Right forelimb (tissue), 1 donor: ENCODE measurements around the gene CFAP221.
"Not testable (repeated sequence)": the region's sequence is repeated elsewhere in the genome, so short reads cannot be mapped to it uniquely, and the experiment has no call there.

ENCODE experiments used
- DNase-seq: peaks from one replicate; pipeline ENCODE4 v3.0.0-alpha.2; 2018

CFAP221 gene

DNA sequence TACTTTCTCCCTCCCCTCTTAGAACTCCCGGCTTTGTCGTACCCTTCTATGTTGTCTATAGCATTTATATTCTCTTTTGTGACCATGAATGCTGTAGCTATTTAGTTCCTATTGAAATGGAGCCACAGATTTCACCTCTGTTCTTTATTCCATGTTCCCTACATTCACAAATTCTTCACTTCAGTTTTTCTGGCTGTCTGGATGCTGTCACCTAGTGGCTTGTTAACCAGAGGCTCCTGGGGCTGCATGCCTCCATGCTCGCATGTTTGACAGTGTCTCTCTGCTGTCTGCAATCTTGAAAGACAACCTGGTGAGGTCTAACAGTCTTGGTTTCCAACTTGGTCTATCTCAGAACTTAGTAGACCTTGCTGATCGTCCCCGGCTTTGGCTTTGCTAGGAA lies 48.2 kb downstream of the CFAP221 start:
- DNase-seq, result no peak

- DNase-seq, result no peak
These were observed 52.4 kb downstream of the CFAP221 start for GRCh38 chr2:119596638-119597037.

DNA sequence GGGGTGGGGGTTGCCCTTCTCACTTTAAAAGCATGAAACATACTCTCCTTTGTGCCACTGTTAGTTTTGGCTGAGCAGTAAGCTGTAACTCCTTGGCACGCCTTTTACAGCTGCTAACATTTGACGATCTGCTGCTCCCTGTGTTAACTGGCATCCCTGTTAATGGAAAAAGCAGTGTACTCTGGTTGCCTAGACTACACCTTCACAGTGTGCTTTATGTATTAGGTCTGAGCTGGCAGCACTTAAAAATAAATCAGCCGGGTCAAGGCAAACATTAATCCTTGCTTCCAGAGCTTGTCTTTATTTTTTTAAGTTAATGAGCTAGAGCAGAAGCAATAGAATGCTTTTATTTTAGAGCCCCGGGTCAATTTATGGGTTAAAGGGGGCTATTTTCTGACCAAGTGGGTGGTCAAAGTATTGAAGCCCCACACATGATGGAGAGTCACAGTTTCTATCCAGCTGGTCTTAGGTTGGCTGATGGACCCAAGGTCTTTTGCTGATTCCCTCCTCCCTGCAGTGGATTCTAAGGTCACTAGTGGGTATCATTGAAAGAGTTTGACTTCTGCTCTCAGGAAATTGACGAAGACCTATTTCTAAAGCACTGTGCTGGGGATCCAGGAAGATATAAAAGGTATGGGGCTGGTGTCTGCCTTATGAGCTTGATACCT lies 54.5 kb downstream of the CFAP221 start:
- peak; percentile 60 for DNase-seq

- DNase-seq, result no peak
These were observed 55.1 kb downstream of the CFAP221 start for GRCh38 chr2:119599384-119599783.

GRCh38 chr2:119605096-119605495 lies 60.8 kb downstream of the CFAP221 start:
- no peak for DNase-seq

GRCh38 chr2:119606674-119607073 lies 62.4 kb downstream of the CFAP221 start:
- DNase-seq, result no peak

DNA sequence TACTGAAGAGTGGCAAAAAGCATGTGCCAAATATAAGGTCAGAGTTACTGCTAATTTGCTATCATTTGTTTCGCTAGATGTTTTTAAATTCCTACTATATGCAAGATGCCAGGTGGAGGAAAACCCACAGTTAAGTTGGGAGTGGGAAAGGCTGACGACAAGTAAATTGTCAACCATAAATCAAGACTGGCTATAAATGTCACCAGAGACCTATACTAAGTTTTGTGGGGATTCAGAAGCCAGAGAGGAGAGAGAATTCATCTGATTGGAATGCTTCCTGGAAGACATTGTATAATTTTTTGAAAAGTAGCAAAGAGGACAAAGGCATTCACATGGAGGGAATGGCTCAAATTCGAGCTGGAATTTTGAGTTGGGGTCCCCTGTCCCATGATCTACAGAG lies 64.3 kb downstream of the CFAP221 start:
- no peak for DNase-seq

DNA sequence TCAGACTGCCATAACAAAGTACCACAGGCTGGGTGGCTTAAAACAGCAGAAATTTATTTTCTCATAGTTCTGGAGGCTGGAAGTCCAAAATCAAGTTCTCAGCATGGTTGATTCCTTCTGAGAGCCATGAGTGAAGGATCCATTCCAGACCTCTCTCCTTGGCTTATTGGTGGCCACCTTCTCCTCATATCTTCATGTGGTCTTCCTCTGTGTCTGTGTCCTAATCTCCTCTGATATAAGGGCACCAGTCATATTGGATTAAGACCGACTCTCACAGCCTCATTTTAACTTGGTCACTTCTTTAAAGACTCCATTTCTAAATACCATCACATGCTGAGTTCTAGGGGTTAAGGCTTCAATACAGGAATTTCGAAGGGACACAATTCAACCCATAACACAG lies 65.1 kb downstream of the CFAP221 start:
- DNase-seq, result no peak

DNA sequence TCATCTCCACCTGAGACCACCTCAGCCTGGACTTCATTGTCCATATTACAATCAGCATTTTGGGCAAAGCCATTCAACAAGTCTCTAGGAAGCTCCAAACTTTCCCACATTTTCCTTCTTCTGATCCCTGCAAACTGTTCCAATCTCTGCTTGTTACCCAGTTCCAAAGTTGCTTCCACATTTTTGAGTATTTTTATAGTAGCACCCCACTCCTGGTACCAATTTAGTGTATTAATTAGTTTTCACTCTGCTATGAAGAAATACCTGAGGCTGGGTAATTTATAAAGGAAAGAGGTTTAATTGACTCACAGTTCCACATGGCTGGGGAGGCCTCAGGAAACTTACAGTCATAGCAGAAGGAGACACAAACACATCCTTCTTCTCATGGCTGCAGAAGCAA lies 69.9 kb downstream of the CFAP221 start:
- not testable (repeated sequence) for DNase-seq

- no peak for DNase-seq
These were observed 72.2 kb downstream of the CFAP221 start for GRCh38 chr2:119616421-119616820.

DNA sequence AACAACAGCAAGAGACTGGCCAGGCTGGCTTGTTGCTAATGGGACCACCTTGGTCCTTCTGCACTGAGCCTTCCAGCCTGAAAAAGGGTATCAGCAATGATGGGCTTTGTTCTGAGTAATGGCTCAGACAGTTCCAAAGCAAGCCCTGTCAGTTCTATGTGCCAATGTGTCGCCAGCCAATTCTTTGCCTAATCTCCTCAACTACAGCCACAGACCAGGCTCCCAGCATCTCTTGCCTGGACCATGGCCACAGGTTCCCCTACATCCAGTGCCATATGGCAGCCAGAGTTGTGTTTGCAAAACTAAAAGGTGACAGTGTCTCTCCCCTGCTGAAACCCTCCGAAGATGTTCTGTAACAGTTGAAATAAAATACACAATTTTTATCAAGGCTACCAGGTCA lies 73.2 kb downstream of the CFAP221 start:
- DNase-seq, result no peak

DNA sequence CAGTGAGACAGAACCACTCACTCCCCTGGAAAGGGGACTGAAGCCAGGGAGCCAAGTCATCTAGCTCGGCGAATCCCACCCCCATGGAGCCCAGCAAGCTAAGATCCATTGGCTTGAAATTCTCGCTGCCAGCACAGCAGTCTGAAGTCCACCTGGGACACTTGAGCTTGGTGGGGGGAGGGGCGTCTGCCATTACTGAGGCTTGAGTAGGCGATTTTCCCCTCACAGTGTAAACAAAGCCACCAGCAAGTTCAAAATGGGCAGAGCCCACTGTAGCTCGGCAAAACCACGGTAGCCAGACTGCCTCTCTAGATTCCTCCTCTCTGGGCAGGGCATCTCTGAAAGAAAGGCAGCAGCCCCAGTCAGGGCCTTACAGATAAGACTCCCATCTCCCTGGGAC lies 74.5 kb downstream of the CFAP221 start:
- not testable (repeated sequence) for DNase-seq

- DNase-seq, result no peak
These were observed 81.0 kb downstream of the CFAP221 start for GRCh38 chr2:119625226-119625625.

DNA sequence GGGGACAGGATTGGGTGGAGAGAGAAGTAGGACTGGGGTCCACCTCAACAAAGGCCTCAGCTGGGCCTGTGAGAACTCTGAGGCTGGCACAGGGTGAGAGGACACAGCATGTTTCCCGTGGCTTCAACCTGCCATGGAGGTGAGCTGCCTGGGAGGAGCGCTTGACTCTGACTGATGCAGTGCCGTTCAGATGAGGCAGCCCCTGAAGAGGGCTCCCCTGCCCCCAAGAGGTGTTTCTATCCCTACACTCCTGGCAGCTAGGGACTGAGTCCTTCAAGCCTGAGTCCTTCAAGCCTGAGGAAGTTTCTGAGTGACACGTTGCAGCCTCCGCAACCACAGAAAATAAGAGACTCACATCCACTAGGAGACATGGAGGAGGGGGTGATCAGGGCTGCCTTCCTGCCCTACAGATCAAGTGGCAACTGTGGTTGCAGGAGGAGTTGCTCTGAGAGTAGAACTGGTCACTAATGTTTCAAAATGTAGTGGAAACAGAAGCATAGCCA lies 85.1 kb downstream of the CFAP221 start:
- DNase-seq, result no peak

DNA sequence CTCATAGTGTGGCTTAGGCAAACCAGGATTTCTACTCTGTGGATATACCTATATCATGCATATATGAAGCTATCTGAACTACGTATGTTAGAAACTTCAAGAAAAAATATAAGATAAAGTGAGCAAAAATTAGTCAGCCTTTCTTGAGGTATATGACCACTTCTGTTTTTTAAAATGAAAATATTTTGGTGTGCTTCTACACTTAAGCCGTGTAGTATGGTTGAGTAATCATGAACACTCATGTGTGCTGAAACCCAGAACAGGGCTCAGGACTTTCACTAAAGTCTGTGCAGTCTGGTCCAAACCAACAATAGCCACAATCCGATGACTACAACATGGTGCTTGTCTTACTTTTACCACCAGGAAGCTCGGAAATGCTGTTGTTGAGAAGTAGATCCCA lies 85.9 kb downstream of the CFAP221 start:
- DNase-seq, result no peak

DNA sequence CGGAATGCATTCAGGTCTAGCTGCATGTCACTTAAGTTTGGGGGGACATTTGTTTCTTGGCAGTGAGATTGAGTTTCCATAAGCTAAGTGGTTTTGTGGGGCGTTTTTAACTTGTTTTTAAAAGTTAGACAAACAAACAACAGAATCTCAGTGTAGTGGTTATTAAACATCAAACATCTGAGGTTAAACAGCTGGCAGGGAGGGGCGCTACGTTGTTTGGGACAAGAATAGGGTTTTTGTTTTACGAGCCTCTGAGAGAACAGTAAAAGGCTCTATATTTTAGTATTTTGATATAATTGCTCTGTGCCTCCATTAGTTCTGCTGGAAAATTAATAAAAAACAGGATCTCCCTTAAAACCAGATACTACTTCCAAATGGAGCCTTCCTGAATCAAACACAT lies 93.1 kb downstream of the CFAP221 start:
- DNase-seq, result no peak

GRCh38 chr2:119638246-119638645 lies 94.0 kb downstream of the CFAP221 start:
- DNase-seq, result no peak

DNA sequence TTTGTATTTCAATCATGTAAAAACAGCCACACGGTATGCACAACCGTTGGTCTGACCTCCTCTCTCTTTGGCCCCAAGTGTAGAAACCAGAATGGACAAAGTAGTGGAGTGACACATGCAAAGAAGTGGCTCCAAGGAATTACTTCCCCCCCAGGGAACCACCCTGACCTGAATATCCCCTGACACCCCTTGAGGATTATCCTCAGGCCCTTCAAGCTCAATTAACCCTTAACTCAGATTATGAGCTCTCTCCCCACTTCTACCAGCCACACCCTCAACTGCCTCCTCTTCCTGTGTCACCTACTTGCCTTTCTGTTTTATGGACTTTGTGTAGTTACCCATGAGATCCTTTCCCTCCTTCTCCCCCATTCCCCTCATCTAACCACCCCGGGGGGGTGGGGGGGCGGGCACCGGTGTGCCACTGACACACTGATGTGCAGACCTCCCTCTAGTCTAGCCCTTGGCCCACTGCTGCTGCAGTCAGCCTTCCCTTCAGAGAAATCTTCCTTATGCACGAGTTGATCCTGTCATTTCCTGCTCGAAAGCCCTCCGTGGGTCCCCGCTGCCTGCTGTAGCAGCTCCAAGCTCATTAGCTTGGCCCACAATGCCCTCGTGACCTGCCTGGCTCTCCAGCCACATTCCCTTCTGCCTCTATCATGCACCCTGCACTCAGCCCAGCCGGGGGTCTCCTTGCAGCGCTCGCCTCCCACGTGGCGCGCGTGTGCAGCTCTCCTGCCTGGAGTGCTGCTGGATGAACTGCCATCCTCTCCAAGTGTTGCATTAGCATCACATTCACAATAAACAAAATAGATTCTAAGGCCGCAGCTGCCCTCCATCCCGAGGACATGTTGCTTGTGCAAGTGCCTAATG lies 94.7 kb downstream of the CFAP221 start:
- no peak for DNase-seq

DNA sequence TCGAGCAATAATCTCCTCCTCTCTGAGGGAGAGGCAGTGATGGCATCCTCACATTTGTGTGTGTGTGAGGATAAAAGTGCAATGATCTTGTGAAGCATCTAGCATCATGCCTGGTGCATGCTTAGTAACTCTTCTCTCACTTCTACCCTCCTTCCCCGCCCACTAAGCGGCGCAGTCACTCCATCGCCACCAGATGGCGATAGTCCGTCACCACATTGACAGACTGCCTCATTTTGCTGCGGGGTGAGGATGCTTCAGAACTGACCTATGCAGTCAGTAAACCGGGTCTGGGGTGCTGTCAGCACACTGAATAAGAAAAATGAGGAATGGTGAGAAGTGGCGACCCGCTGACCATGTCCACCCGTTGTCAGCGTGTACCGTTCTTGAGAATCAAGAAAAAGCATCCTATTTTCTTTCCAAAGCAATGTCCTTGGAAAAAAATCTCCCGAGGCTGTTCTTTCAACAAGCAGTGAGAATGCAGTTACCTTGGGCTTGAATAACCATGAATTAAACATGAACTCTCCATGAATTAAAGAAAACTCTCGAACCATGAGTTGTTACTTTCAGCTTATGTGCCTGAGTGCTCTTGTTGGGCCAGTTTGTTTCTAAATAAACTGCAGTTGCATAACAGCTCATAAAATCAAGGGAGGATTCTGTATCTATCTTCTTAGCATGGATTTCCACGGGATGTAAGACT lies 97.5 kb downstream of the CFAP221 start:
- peak; percentile 85 for DNase-seq

GRCh38 chr2:119644186-119644585 lies 99.9 kb downstream of the CFAP221 start:
- DNase-seq, result no peak

DNA sequence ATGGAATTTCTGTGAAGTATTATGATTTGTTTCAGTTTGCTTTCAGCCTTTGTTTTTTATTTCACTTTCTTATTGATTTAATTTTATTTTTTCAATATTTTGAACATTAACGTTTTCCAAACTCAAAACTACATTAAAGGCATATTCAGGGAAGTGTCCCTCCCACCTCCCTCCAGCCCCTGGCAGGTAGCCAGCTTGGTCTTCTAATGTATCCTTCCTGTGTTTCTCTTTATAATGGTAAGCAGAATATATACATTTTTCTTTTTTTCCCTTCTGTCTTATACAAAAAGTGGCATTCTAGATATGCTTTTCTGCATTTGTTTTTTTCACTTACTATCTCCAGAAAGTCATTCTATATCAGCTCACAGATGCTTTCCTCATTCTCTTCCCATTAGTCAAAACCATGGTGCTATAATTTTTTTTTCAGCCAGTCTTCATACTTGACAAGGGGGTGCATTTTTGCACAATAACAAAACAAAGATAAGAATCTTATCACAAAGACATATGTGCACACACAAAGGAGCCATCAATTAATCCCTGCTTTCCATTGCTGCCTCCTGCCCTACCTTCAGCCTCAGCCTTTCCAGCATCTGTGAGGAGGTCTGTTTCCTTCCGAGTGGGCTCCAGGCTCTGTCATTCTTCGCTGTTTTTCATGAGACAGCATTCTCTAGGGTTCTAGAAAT lies 101.1 kb downstream of the CFAP221 start:
- DNase-seq, result no peak

- DNase-seq, result no peak
These were observed 101.9 kb downstream of the CFAP221 start for GRCh38 chr2:119646149-119646548.
